ENCODE results near the gene TMEM232. TPM values are rescaled to one million over a fixed set of nuclear protein-coding genes. Genes with fewer than 3 reads are reported as not detected.

TMEM232 gene
- total RNA-seq, 1 donor = 1.4 TPM

Small RNAs within 50 kb of the gene (small RNA-seq; reads per million reads assigned to genes)
- gene MIR548F3 (not detected), gene RF00432 (not detected)

Other genes with a start within 250 kb of the TMEM232 start
- 98.1 and 100 TPM in 2 replicates for gene SLC25A46, start 12.3 kb upstream of the TMEM232 start, total RNA-seq

All from osteoblast (primary cell).